ENCODE results near the gene WFIKKN2.

Gene WFIKKN2

DNA sequence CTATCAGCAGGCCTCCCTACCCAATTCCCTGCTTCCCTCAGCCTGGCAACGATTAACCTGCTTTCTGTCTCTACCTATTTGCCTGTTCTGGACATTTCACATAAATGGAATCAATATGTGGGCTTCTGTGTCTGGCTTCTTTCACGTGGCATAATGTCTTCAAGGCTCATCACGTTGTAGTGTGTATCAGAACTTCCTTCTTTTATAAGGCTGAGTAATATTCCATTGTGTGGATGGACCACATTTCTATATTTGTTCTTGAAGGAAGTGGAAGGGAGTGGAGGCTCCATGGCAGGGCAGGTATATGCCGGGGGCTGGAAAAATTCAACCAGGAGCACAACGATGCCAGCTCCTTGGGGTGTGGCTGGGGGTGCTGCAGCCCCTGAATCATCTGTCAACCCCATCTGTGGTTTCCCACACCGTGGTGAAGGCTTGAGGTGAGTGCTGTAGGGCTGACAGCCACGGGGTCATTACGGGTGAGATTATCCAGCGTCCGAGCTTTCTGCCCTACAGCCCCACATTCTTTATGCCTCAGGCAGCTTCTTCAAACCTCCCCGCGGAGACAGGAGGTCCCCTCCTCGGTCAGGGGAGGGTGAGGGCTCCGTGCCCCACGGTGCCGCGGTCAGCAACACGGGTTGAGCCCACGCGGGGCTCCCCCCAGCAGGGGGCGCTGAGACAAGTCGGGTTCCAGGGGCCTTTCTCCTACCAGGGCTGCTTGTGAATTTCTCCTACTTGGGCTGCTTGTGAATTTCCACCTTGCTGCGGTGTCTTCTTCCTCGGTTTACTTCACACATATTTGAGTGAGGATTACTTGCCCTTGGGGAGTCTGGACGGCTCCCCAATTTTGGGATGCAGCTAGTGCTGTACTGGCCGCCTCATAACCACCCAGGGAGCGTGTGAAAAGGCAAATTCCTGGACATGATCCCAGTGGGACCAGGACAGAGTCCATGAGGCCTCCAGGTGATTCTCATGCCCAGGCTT is 18.3 kb upstream of the WFIKKN2 start:
- no peak overlapping the region for H2BK120ac ChIP-seq (ENCODE audit: low read depth, low read length)
- no peak overlapping the region for H2BK5ac ChIP-seq (ENCODE audit: low read length)
- H3K9ac ChIP-seq (ENCODE audit: low read depth, low read length, poor library complexity): no peak overlapping the region
- H3K23ac ChIP-seq (ENCODE audit: low read depth, low read length, poor library complexity): no peak overlapping the region
- H2AFZ ChIP-seq (ENCODE audit: low read length): peak overlapping the region; percentile 21
- H3K79me1 ChIP-seq (ENCODE audit: low read depth, low read length): no peaks in the 10 kb centered on the region
- H4K91ac ChIP-seq (ENCODE audit: low read depth, low read length, poor library complexity): no peak overlapping the region
- H3K27ac ChIP-seq (replicated peaks; ENCODE audit: low read length): no peak overlapping the region
- H3K36me3 ChIP-seq (replicated peaks in 1 of 2; ENCODE audit: control insufficient read depth in 2 of 2, insufficient read depth in 2 of 2, low read length in 2 of 2): no peaks in the 10 kb centered on the region
- no CpG with 5 or more reads among the region's 27 CpGs for WGBS, 2 donors (ENCODE audit: extremely low coverage in 2 of 2, insufficient read length in 2 of 2, insufficient replicate concordance in 1 of 2)
- no peaks in the 10 kb centered on the region for H3K9me3 ChIP-seq (replicated peaks in 1 of 2; ENCODE audit: control insufficient read depth in 2 of 2, insufficient read depth in 1 of 2, low read depth in 1 of 2, low read length in 2 of 2)
- H3K27me3 ChIP-seq (ENCODE audit: control insufficient read depth in 3 of 3, insufficient read depth in 3 of 3, low read depth in 1 of 3, low read length in 3 of 3): peaks cover 0 to 21% (median 0%) of the 10 kb centered on the region in 3 experiments
- no peak overlapping the region for H3K4me3 ChIP-seq (ENCODE audit: low read length in 2 of 2)
- H3K14ac ChIP-seq (ENCODE audit: low read length): no peak overlapping the region
- H2BK15ac ChIP-seq (ENCODE audit: low read length): no peak overlapping the region
- peaks cover 0 to 2% of the 10 kb centered on the region in 2 donors for H3K4me1 ChIP-seq (ENCODE audit: control insufficient read depth in 2 of 2, insufficient read depth in 1 of 2, low read depth in 1 of 2, low read length in 2 of 2)
- no peak overlapping the region for H4K8ac ChIP-seq (ENCODE audit: low read depth, low read length)
- H3K18ac ChIP-seq (ENCODE audit: low read length): peak overlapping the region; percentile 76
- no peak for DNase-seq (ENCODE audit: low spot score)
- no peak overlapping the region for H2AK5ac ChIP-seq (ENCODE audit: low read depth, low read length)
- no peak overlapping the region for H2BK12ac ChIP-seq (ENCODE audit: low read length)
- H3K4ac ChIP-seq (ENCODE audit: low read length): no peak overlapping the region
- no peak overlapping the region for H3K4me2 ChIP-seq (ENCODE audit: insufficient read depth, low read length, poor library complexity, severe bottlenecking)

DNA sequence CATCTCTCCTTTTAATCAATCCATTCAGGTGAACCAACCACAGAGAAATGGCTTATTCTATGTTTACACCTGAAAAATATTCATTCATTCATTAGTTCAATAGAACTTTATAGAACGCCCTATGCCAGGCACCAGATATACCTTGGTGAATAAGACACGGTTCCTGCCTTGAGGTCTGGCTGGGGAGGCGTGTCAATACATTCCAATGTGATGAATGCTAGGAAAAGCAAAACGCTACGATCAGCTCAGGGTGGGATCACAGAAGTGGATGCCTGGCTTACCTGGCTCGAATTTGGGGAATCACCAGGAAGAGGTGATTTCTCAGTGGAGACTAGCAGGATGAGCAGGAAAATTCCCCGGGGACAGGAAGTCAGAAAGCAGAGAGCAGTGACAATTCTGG is 17.5 kb upstream of the WFIKKN2 start:
- Histone ChIP-seq H3K23ac (ENCODE audit: low read depth, low read length, poor library complexity) (no peak overlapping the region), H3K36me3 (replicated peaks in 1 of 2; ENCODE audit: control insufficient read depth in 2 of 2, insufficient read depth in 2 of 2, low read length in 2 of 2) (no peaks in the 10 kb centered on the region), H3K4me3 (ENCODE audit: low read length in 2 of 2) (no peak overlapping the region), H2AFZ (ENCODE audit: low read length) (no peak overlapping the region), H2BK15ac (ENCODE audit: low read length) (no peak overlapping the region), H4K8ac (ENCODE audit: low read depth, low read length) (no peak overlapping the region), H3K27me3 (ENCODE audit: control insufficient read depth in 3 of 3, insufficient read depth in 3 of 3, low read depth in 1 of 3, low read length in 3 of 3) (peaks cover 0 to 21% (median 0%) of the 10 kb centered on the region in 3 experiments), H2BK12ac (ENCODE audit: low read length) (no peak overlapping the region), H3K4me1 (ENCODE audit: control insufficient read depth in 2 of 2, insufficient read depth in 1 of 2, low read depth in 1 of 2, low read length in 2 of 2) (peaks cover 0 to 2% of the 10 kb centered on the region in 2 donors), H3K14ac (ENCODE audit: low read length) (no peak overlapping the region), H2BK5ac (ENCODE audit: low read length) (no peak overlapping the region), H2BK120ac (ENCODE audit: low read depth, low read length) (no peak overlapping the region), H3K4me2 (ENCODE audit: insufficient read depth, low read length, poor library complexity, severe bottlenecking) (no peak overlapping the region), H3K18ac (ENCODE audit: low read length) (no peak overlapping the region), H2AK5ac (ENCODE audit: low read depth, low read length) (no peak overlapping the region), H3K9me3 (replicated peaks in 1 of 2; ENCODE audit: control insufficient read depth in 2 of 2, insufficient read depth in 1 of 2, low read depth in 1 of 2, low read length in 2 of 2) (no peaks in the 10 kb centered on the region), H3K9ac (ENCODE audit: low read depth, low read length, poor library complexity) (no peak overlapping the region), H3K27ac (replicated peaks; ENCODE audit: low read length) (no peak overlapping the region), H3K4ac (ENCODE audit: low read length) (no peak overlapping the region), H4K91ac (ENCODE audit: low read depth, low read length, poor library complexity) (no peak overlapping the region), H3K79me1 (ENCODE audit: low read depth, low read length) (no peaks in the 10 kb centered on the region)
- WGBS, 2 donors (ENCODE audit: extremely low coverage in 2 of 2, insufficient read length in 2 of 2, insufficient replicate concordance in 1 of 2): no CpG with 5 or more reads among the region's 7 CpGs
- DNase-seq (ENCODE audit: low spot score): no peak

DNA sequence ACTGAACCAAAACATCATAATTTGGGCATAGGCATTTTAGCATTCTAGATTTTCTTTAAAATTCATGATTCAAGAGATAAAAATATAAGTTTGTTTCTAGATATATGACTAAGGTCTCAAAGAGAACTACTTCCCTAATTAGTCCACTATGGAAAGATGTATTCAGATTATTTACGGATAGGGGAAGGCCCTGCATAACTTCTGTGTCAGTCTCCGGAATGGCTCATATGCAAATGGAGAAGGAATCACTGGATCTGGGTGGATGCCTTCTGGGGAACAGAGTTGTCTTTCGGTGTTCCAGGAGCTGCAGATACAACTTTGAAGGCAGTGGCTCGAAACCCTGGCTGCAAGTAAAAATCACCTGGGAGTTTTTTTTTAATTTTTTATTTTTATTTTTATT is 17.1 kb upstream of the WFIKKN2 start:
- Histone ChIP-seq H2AFZ (ENCODE audit: low read length) (no peak overlapping the region), H2BK5ac (ENCODE audit: low read length) (no peak overlapping the region), H3K9ac (ENCODE audit: low read depth, low read length, poor library complexity) (no peak overlapping the region), H2BK15ac (ENCODE audit: low read length) (no peak overlapping the region), H3K9me3 (replicated peaks in 1 of 2; ENCODE audit: control insufficient read depth in 2 of 2, insufficient read depth in 1 of 2, low read depth in 1 of 2, low read length in 2 of 2) (no peaks in the 10 kb centered on the region), H3K4me3 (ENCODE audit: low read length in 2 of 2) (no peak overlapping the region), H2BK120ac (ENCODE audit: low read depth, low read length) (no peak overlapping the region), H2AK5ac (ENCODE audit: low read depth, low read length) (no peak overlapping the region), H3K79me1 (ENCODE audit: low read depth, low read length) (no peaks in the 10 kb centered on the region), H2BK12ac (ENCODE audit: low read length) (no peak overlapping the region), H3K4me1 (ENCODE audit: control insufficient read depth in 2 of 2, insufficient read depth in 1 of 2, low read depth in 1 of 2, low read length in 2 of 2) (peaks cover 0 to 2% of the 10 kb centered on the region in 2 donors), H3K36me3 (replicated peaks in 1 of 2; ENCODE audit: control insufficient read depth in 2 of 2, insufficient read depth in 2 of 2, low read length in 2 of 2) (no peaks in the 10 kb centered on the region), H3K18ac (ENCODE audit: low read length) (no peak overlapping the region), H3K23ac (ENCODE audit: low read depth, low read length, poor library complexity) (no peak overlapping the region), H3K4ac (ENCODE audit: low read length) (no peak overlapping the region), H3K27me3 (ENCODE audit: control insufficient read depth in 3 of 3, insufficient read depth in 3 of 3, low read depth in 1 of 3, low read length in 3 of 3) (peaks cover 0 to 21% (median 0%) of the 10 kb centered on the region in 3 experiments), H3K14ac (ENCODE audit: low read length) (no peak overlapping the region), H3K27ac (replicated peaks; ENCODE audit: low read length) (no peak overlapping the region), H3K4me2 (ENCODE audit: insufficient read depth, low read length, poor library complexity, severe bottlenecking) (no peak overlapping the region), H4K8ac (ENCODE audit: low read depth, low read length) (no peak overlapping the region), H4K91ac (ENCODE audit: low read depth, low read length, poor library complexity) (no peak overlapping the region)
- WGBS, 2 donors (ENCODE audit: extremely low coverage in 2 of 2, insufficient read length in 2 of 2, insufficient replicate concordance in 1 of 2): no CpG with 5 or more reads among the region's 4 CpGs
- DNase-seq (ENCODE audit: low spot score): no peak

DNA sequence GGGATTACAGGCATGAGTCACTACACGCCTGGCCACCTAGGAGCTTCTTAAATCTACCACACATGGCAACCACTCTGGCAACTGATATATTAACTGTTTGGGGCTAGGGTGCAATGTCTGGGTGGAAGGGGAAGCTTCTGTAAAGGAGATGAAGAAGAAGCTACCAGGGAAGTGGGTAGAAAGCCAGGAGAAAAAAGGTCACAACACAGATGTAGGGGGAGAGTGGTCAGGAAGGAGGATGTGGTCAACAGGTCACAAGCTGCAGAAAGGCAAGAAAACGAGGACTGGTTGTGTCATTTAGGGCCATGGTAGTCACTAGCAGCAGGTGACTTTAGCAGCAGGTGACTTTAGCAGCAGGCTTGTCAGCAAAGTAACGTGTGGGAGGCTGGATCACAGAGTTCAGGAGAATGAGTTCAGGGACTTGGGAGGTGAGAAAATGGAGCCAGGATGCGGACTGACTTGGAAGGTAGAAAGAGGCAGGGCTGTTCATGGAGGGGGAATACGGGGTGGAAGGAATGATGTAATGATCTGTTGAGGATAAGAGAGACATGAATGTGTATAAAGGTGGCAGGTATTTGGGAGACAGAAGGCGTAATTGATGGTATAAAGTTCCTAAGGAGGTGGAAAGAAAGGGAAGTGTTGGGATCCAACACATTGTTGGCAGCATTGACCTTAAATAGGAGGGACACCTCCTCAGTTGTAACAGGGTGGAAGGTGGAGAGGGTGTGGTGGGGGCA is 16.3 kb upstream of the WFIKKN2 start:
- no peak overlapping the region for H2BK5ac ChIP-seq (ENCODE audit: low read length)
- no peak overlapping the region for H3K4ac ChIP-seq (ENCODE audit: low read length)
- H2BK12ac ChIP-seq (ENCODE audit: low read length): no peak overlapping the region
- H3K23ac ChIP-seq (ENCODE audit: low read depth, low read length, poor library complexity): no peak overlapping the region
- no peak overlapping the region for H3K27ac ChIP-seq (replicated peaks; ENCODE audit: low read length)
- H3K9me3 ChIP-seq (replicated peaks in 1 of 2; ENCODE audit: control insufficient read depth in 2 of 2, insufficient read depth in 1 of 2, low read depth in 1 of 2, low read length in 2 of 2): no peaks in the 10 kb centered on the region
- H3K14ac ChIP-seq (ENCODE audit: low read length): no peak overlapping the region
- no peak overlapping the region for H3K18ac ChIP-seq (ENCODE audit: low read length)
- H4K91ac ChIP-seq (ENCODE audit: low read depth, low read length, poor library complexity): no peak overlapping the region
- no peaks in the 10 kb centered on the region for H3K36me3 ChIP-seq (replicated peaks in 1 of 2; ENCODE audit: control insufficient read depth in 2 of 2, insufficient read depth in 2 of 2, low read length in 2 of 2)
- DNase-seq (ENCODE audit: low spot score): no peak
- no peak overlapping the region for H2BK120ac ChIP-seq (ENCODE audit: low read depth, low read length)
- whole genome bisulfite sequencing, 2 donors (ENCODE audit: extremely low coverage in 2 of 2, insufficient read length in 2 of 2, insufficient replicate concordance in 1 of 2): no CpG with 5 or more reads among the region's 6 CpGs
- no peaks in the 10 kb centered on the region for H3K79me1 ChIP-seq (ENCODE audit: low read depth, low read length)
- H2AFZ ChIP-seq (ENCODE audit: low read length): no peak overlapping the region
- H3K4me3 ChIP-seq (ENCODE audit: low read length in 2 of 2): no peak overlapping the region
- H2AK5ac ChIP-seq (ENCODE audit: low read depth, low read length): no peak overlapping the region
- no peak overlapping the region for H2BK15ac ChIP-seq (ENCODE audit: low read length)
- no peak overlapping the region for H4K8ac ChIP-seq (ENCODE audit: low read depth, low read length)
- no peak overlapping the region for H3K9ac ChIP-seq (ENCODE audit: low read depth, low read length, poor library complexity)
- no peak overlapping the region for H3K4me2 ChIP-seq (ENCODE audit: insufficient read depth, low read length, poor library complexity, severe bottlenecking)
- peaks cover 0 to 2% of the 10 kb centered on the region in 2 donors for H3K4me1 ChIP-seq (ENCODE audit: control insufficient read depth in 2 of 2, insufficient read depth in 1 of 2, low read depth in 1 of 2, low read length in 2 of 2)
- H3K27me3 ChIP-seq (ENCODE audit: control insufficient read depth in 3 of 3, insufficient read depth in 3 of 3, low read depth in 1 of 3, low read length in 3 of 3): peaks cover 0 to 21% (median 0%) of the 10 kb centered on the region in 3 experiments

All from neuronal stem cell (in vitro differentiated cells).